NCI-H2196 (cell line): ENCODE results near the gene MIP.
A peak's percentile ranks its signal among the peaks of the same experiment; 100 is the strongest.
"Not testable (repeated sequence)": the region's sequence is repeated elsewhere in the genome, so short reads cannot be mapped to it uniquely, and the experiment has no call there.

ENCODE experiments used
- DNase-seq: peaks from one replicate; lab custom pipeline; 2025; ENCODE audit not compliant: unreplicated experiment; lab: John Stamatoyannopoulos, UW

Gene MIP

GRCh38 chr12:56468216-56469006 lies 14.0 kb upstream of the MIP start, which contains the start of gene SPRYD4:
SPRYD4 (plus strand) TSS chr12:56468578; CDS start chr12:56468592, 14 bp downstream.
- peak; percentile 96 for DNase-seq

- no peak for DNase-seq
Observed at GRCh38 chr12:56462565-56462964, 8.1 kb upstream of the MIP start.

- DNase-seq, result no peak
Observed at GRCh38 chr12:56461235-56462159, 7.0 kb upstream of the MIP start.

GRCh38 chr12:56457817-56458216 lies 3.4 kb upstream of the MIP start:
- no peak for DNase-seq

GRCh38 chr12:56451147-56451546 lies 3.3 kb downstream of the MIP start:
- no peak for DNase-seq

- peak; percentile 8 for DNase-seq
Observed at GRCh38 chr12:56450241-56450640, 4.2 kb downstream of the MIP start.

GRCh38 chr12:56449622-56449984 lies 4.9 kb downstream of the MIP start:
- no peak for DNase-seq

- peak; percentile 94 for DNase-seq
Observed at GRCh38 chr12:56448860-56449621, 5.4 kb downstream of the MIP start, which contains the start of gene TIMELESS. TIMELESS (minus strand) TSS chr12:56449426; CDS start chr12:56434170, 15,256 bp downstream.

GRCh38 chr12:56443208-56443607 lies 11.2 kb downstream of the MIP start:
- DNase-seq, result not testable (repeated sequence)

- DNase-seq, result no peak
Observed at GRCh38 chr12:56437430-56438176, 16.9 kb downstream of the MIP start.

GRCh38 chr12:56434828-56435227 lies 19.6 kb downstream of the MIP start:
- DNase-seq, result no peak

- no peak for DNase-seq
Observed at GRCh38 chr12:56431850-56432249, 22.6 kb downstream of the MIP start.

GRCh38 chr12:56431288-56431687 lies 23.2 kb downstream of the MIP start:
- no peak for DNase-seq

- no peak for DNase-seq
Observed at GRCh38 chr12:56425940-56426438, 28.5 kb downstream of the MIP start.

- DNase-seq, result peak; percentile 39
Observed at GRCh38 chr12:56425193-56425592, 29.3 kb downstream of the MIP start.

- no peak for DNase-seq
Observed at GRCh38 chr12:56420411-56420810, 34.0 kb downstream of the MIP start.

- no peak for DNase-seq
Observed at GRCh38 chr12:56417739-56418138, 36.7 kb downstream of the MIP start.

- DNase-seq, result no peak
Observed at GRCh38 chr12:56414401-56414800, 40.1 kb downstream of the MIP start.

GRCh38 chr12:56413392-56413791 lies 41.1 kb downstream of the MIP start:
- no peak for DNase-seq
